NCI-H2196 treated with DMSO at 0.1 percent for 48 hours (cell line): ENCODE results near the gene MCTP2.

ENCODE experiments used
- DNase-seq: peaks from one replicate; lab custom pipeline; 2025; ENCODE audit not compliant: unreplicated experiment; lab: John Stamatoyannopoulos, UW

Gene MCTP2

GRCh38 chr15:94522125-94522524, 290.8 kb downstream of the MCTP2 start:
- no peak for DNase-seq

GRCh38 chr15:94523873-94524272, 292.5 kb downstream of the MCTP2 start:
- no peak for DNase-seq

- DNase-seq = no peak
These were observed 293.2 kb downstream of the MCTP2 start for GRCh38 chr15:94524565-94524964.

DNA sequence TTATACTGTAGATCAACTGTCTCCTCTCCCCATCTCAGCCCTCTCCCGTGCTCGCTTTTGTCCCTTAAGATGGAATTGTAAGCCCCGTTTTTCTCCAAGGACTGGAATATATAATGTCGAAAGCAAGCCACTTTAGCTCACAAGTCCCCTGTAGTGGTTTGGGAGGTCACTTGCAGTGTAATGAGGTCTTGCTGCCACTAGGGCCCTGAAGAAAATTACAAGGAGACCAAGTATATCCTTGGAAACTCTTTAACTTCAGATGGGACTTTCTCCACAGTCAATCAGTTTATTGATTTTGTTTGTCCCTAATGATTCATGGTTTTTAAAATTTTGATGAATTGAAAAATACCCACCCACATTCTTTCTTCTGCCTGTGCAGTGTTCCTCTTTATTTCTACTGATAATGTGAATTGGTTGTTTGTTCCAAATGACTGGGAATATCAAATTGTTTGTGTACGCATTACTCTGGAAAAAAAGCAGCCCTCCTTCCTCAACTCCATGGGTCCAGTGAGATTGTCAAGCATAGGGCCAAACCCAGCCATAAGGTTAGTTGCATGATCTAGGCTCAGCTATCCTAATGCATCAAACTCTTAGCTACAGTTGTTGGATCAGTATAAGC, 294.8 kb downstream of the MCTP2 start:
- no peak for DNase-seq

DNA sequence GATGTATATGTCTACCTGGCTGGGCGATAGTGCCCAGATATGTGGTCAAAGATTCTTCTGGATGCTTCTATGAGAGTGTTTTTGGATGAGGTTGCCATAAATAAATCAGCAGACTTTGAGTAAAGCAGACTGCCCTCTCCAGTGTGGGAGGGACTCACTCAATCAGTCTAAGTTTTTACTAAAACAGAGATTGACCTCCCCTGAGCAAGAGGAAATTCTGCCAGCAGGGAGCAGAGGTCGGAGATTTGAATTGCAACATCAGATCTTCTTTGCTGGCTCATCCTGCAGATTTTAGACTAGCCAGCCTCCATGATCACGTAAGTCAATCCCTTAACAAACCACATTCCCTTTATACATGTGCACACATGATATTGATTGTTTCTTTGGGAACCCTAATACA, 300.9 kb downstream of the MCTP2 start:
- DNase-seq = no peak
